GM21423 (cell line): Measurements from ENCODE around the gene ZSWIM6.

Source experiments
- ATAC-seq: cut with Tn5 transposase; IDR thresholded peaks from one replicate; pipeline ENCODE4 v1.9.1; 2021; ENCODE audit warnings: mild to moderate bottlenecking, moderate library complexity; ENCODE audit not compliant: unreplicated experiment

Gene ZSWIM6

DNA sequence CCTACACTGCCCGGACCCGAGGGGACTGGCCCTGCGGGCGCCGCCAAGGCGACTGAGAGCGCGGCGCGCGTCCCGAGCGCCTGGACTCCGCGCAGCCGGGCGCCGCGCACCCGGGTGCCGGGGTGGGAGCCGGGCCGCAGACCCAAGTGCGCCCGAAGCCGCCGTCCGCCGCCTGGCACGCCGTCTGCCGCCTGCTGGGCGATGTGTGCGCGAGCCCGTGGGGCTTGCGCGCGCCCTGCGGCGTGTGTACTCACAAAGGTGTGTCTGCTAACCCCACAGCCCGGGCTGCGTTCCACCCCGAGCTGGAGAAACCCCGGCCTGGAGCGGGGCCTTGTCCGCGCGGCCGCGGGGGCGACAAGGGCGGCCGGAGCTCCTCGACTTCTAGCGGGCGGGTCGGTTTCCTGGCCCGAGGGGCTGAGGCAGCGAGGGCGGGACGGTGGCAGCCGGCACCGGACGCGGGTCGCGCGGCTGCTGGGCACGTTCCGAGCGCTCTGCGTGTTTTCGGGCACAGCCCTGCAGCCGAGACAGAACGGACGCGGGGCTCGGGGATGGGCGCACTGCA lies 1.1 kb upstream of the ZSWIM6 start:
- peak; percentile 30 for ATAC-seq

DNA sequence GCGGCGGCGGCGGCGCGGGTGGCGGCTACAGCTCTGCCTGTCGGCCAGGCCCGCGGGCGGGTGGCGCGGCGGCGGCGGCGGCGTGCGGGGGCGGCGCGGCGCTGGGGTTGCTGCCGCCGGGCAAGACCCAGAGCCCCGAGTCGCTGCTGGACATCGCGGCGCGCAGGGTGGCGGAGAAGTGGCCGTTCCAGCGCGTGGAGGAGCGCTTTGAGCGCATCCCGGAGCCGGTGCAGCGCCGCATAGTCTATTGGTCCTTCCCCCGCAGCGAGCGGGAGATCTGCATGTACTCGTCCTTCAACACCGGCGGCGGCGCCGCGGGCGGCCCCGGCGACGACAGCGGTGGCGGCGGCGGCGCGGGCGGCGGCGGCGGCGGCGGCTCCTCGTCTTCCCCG lies 296 bp downstream of the ZSWIM6 start:
- no peak for ATAC-seq

DNA sequence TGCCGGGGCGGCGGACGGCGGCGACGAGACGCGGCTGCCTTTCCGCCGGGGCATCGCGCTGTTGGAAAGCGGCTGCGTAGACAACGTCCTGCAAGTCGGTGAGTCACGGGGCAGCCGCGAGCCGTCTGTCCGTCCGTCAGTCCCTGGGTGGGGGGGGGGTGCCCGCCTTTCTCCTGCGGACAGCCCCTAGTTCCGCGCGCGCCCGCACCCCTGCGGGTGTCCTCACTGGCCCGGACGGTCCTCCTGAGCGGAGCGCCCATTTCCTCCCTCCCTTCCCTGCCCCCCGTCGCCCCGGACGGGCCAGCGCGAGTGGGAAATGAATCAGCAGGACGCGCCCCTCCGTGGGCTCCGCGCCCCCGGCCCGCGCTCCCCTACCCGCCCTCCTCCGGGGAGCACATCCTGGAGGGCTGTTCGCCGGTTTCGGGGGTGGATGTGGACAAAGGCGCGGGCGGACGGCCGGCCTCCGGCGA lies 828 bp downstream of the ZSWIM6 start:
- no peak for ATAC-seq

DNA sequence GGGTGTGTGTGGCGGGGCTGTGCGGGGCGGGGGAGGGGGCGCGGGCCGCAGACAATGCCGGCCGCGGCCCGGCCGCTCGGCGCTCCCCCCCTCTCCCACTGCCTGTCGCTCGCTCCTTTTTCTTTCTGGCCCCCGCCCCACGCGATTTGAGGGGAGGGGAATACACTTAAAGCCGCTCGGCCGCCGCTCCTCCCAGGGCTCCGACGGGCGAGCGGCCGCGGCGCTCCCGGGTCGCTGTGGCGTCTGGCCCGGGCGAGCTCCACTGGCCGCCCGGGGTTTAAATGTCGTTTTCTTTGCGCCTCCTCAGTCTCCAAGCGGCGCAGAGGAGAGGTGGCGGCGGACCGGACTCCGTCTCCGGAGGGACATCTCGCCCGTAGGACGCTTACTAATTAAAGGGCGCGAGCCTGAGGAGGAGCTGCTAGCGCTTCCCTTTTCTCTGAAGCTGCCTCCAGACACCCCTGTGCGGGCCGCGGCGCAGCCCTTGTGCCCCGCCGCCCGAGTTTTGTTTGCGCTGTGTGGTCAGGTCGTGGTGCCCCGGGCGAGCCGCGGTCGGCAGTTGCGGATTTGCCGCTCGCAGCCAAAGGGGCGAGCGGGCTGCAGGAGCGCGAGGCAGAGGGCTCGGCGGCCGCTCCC lies 1.4 kb downstream of the ZSWIM6 start:
- ATAC-seq: no peak

DNA sequence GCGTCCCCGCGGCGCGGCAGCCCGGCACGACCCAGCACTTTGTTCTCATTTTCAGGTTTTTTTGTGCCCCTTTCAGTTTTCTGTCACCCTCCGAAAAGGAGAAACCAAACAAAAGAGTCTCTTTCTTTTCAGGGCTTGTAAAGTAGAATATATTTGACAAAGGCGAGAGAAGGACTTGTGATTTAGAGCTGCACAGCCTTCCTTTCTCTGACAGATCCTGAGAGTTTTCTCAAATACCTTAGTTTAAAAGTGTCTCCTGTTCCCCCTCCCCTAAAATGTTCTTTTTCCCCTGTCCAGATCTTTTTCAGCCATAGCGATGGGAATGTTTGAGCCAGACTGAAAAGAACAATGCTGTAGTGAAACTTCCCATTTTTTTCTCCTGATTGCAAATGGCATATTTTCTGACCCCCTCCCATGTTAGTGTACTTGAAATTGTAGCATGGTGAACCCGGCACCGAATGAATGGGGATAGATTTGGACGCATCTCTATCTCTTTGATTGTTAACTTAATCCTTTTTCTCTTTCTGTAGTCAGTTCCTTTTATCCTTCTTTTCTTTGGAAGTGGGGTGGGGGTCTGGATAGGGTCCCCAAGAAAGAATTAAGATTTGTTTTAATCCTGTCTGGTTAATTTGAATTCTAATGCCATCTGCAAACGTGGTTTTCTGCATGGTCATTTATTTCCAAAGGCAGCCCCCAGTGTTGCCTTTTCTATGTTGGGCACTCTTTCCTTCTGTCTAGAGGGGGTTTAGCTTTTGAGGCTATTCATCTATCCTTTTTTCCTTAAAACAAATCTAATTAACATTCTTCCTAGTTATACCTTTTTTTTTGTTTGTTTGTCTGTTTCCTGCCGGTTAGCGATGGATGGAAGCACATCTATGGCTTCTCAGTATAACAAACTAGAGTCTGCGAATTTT lies 2.2 kb downstream of the ZSWIM6 start:
- no peak for ATAC-seq

DNA sequence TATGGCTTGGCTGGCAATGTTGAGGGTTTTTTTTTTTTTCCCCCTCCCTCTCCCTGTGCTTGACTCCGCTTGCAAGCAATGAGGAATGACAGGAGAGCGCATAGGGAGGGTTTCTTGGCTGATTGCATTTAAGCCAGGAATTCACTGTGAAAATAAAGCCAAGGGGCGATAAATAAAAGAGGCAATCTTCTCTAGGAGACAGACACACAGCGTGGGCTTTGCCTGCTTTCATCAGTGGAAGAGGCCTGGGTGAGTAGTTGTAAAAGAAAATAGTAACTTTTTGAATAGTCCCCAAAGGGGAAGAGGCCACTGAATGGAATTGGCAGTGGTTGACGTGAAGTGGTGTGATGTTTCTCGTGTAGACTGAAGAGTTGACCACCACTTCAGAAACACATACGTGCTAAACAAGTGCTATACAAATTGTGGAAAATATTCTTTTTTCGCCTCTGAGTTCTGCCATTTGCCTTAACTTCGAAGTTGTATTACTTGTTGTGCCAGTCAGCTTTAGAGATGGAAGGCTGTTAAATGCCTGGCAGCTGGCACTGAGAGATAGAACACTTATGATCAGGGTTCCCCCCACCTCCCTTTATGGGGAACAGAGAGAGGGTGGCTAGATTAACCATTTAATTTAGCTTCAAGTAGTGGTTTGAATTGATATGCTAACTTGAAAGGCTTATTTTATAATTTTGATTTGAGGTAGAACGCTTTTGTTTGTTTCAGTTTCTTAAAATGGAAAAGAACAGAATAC lies 3.0 kb downstream of the ZSWIM6 start:
- ATAC-seq: no peak

DNA sequence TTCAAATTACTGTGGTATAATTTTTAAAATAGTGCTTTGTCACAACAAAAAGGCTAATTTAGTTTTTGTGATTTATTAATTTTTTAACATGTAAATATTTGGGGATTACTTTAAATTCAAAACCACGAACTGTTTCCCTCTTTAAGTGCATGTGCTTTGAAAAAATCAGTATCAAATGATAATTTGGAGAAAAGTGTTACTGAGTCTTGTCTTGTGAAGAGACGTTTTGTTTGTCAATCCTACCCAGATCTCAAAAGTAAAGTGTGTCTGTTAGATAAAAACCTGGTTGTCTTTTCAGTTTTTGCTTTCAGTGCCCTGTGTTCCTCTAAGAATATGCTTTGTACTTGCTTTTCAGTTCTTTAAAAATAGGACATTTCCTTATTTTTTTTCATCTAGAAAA lies 7.7 kb downstream of the ZSWIM6 start:
- ATAC-seq: no peak

DNA sequence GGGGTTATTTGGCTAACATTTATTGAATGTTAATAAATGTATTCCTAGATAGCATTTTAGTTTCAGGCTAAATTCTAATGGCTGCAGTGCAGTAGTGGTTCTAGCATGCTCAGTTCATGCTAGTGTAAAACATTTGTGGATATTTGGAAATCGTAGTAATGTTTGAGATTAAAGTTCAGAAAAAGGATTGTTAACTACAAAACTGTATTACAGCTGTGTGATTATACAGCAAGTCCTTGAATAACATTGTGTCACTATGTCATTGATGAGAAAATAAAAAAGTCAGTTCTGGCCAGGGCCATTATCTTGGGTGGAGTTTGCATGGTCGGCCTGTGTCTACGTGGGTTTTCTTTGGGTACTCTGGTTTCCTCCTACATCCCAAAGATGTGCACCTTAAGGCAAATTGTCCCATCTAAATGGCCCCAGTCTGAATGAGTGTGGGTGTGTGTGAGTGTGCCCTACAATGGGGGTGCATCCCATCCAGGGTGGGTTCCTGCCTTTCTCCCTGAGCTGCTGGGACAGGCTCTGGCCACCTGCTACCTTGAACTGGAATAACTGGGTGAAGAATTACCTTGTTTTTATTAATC lies 8.8 kb downstream of the ZSWIM6 start:
- no peak for ATAC-seq

DNA sequence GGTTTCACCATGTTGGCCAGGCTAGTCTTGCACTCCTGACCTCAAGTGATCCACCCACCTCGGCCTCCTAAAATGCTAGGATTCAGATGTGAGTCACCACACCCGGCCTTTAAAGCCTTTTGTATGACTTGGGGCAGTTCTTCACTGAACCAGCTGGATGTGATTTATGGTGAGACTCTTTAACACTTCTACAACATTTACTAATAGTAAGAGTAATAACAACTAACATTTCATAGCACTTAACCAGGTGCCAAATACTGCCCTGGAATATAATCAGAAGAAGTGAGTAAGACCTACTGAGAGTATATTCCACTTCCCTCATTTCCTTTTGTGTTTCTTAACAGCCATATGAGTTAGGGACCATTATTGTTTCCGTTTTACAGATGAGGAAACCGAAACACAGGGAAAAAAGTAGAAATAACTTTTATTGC lies 10.0 kb downstream of the ZSWIM6 start:
- ATAC-seq: no peak

DNA sequence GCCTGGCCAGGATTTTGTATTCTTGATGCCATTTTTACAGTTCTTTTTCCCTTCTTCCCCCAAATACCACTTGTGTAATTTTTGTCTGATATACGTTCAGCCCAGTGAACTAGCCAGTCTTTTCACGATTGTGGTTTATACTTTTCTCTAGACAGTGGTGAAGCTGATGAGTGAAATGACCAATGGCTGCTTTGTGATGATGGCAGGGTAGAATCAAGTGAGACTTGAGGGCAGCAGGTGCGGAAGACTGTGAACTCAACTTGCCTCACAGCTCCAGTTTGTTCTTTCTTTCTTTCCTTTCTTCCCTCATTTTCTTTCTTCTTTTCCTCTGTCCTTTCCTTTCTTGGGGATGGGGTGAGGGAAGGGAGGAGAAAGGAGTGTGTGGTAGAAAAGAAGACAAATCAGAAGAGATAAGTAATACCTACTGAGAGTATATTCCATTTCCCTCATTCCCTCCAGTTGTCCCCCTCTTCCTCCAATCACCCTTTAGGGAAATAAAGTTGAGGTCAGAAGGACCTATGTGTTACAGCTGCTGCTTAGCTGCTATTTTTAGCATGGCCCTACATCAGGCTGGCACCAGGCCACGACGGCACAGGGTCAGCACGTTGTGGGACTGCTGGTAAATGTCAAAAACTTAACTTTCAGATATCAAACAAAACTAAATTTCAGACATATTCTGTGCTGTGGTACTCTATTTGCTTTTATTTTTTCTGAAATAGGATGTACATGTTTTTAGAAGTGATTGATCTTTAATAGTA lies 12.3 kb downstream of the ZSWIM6 start:
- no peak for ATAC-seq

DNA sequence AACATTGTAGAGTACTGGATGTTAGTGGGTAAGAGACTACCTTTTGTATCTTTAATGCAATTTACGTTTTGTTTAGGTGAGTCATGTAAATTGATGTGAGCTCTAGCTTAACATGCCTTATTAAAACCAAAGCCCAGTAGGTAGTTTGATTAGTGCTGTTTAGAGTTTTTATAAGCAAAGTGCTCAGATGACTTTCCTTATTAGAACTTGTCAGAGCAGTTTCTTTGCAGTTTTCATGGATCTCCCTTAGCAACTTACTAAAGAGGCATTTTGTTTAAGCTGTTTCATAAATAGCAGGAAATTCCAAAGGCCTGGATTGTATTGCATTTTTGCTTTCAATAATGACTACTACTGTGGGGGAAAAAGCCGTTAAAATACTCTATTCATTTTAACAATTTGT lies 14.5 kb downstream of the ZSWIM6 start:
- ATAC-seq: no peak

DNA sequence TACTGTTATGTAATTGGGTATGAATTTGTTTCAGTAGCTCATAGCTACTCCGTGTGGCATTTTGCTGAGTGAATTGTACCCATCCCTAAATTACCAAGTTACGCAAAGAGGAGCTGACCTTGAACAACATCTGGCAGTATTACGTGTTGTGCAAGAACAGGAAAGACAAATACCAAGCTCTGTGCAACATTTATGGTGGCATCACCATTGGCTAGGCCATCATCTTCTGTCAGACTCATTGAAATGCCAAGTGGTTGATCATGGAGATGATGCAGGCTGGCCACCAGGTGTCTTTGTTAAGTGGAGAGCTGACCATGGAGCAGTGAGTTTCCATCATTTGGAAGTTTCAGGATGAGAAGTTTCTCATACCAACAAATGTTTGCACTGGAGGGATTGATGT lies 15.0 kb downstream of the ZSWIM6 start:
- no peak for ATAC-seq

DNA sequence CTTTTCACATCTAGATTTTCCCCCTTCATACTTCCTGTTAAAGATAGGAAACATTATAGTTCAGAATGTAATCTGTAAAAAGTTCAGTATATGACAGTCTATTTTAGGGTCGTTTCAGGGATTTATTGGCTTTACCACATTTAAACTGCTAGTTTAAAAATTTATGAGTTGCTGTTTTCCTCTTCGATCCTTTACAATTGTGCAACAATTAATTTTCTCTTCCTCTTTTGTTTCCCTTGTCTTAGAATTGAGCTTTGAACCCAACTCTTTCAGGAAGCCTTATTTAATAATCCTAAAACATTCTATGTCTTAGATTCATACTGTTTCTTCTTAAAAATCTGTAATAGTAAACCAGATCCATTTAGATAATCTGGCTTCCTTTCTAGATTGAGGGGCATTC lies 16.4 kb downstream of the ZSWIM6 start:
- no peak for ATAC-seq

DNA sequence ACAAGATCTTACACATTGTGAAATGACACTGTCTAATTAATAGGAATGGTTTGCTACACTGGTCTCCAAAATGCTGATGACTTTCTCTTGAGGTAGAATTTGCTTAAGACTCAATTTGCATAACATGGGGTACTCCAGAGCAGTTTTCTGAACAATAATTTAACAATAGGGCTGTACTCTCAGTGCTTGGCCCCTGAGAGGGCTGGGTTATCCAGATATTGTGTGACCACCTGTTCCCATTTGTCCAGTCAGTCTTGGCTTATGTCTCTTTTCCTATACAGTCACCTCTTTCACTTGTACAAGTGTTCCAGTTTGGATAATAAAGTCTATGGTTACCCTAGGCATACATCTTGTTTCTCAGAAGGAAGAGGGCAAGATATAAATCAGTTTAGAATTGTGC lies 17.9 kb downstream of the ZSWIM6 start:
- no peak for ATAC-seq

DNA sequence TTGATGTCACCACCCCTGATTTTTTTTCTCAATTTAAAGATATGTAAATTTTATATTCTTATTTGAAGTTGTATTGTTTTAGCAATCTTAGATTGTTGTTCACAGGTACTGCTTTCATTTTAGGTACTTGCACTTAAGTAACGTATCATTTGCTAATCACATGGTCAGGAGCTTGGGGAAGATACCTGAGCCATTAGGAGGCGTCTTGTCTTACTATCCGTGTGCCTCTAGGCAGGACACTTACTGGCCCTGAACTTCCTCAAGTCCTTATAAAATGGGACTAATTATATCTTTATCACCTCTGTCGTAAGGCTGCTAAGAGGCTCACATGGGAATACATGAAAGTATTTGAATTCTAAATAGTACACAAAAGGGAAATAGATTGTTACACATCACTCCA lies 18.5 kb downstream of the ZSWIM6 start:
- ATAC-seq: no peak

DNA sequence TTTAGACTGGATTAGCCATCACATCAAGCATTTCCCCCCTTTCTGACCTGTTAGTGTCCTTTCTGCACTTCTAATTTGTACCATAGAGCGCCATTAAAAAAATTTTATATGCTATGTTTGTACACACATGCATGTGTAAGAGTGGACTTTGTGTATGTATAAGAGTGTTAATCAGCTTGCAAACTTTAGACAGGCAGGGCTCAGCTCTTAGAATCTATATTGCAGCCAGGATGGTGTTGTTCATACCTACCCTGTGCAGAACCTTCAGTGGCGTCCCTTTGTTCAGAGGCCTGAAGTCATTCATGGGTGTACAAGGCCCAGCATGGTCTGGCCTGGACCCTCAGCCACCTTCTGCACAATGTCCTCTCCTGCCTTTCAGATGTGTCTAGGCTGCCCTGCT lies 19.7 kb downstream of the ZSWIM6 start:
- ATAC-seq: no peak

DNA sequence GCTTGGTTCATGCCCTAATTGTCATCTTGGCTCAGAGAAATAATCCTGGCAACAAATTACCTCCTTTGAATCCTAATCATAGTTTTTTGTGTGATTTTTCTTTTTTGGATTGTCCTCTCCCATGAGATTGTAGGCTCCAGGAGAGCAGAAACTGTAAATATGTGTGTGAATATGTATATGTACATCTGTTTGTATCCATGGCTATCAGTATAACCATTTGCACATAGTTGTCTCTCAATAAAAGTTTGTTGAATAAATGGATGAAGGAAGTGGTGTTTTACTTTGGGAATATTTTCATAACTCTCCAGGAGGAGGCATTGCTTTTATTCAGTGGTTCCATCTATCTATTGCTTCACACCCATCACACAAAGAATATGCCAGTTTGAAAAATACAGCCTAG lies 20.1 kb downstream of the ZSWIM6 start:
- no peak for ATAC-seq

DNA sequence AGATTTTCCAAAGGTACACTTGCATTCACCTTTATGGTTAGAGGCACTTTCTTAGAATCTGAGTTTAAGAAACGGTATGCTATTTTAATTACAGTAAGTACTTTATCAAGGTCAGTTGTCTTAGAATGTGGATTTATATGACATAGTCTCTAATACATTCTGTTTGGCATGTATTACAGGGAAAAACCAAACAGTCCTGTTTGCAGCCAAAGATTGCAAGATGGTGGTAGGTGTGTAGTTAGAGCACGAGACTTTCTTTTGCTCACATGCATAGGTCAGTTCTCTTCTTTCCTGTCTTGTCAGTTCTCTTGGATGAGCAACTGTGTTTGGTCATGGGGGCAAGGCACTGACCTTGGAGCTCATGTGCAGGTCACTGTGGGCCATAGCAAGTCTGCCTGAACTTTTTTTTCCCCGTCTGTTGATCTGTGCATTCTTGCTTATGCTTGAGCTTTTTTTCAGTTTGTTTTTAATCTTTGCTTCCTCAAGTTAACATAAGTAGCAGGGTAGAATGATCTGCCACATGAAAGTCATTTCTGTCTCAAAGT lies 20.6 kb downstream of the ZSWIM6 start:
- no peak for ATAC-seq

DNA sequence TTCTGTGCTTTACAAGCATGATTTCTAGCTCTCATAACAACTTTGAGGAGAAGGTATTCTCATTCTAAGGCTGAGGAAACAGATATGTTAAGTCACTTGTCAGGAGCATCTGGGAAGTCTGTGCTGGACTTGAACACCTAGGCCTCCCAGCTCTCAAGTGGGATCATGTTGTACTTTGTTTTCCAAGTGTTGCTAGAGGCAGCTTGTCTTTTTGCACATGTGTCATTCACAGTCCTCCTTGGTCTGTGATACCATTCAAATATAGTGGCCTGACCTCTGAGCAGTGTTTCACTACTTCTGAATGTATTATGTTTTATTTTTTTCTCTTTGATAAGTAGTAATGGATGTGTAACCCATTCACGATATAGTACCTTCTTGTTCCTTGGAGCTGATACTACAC lies 21.2 kb downstream of the ZSWIM6 start:
- no peak for ATAC-seq

DNA sequence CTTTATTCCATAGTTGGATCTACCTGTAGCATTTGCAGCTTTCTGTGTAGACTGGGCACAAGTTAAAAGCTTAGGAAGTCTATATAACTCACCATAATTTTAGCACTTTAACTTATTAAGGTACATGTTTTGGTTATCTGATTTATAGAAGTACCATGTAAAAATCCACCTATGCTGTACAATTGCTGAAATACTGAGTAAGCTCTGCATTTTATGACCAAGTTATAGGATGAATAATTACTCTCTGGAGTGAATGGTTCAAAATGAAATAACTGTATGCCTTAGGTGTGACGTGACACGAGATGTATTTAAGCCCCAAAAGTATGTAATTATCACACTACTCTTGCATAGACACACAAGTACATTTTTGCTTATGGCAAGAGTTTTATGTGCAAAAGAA lies 22.1 kb downstream of the ZSWIM6 start:
- no peak for ATAC-seq
